K562 (cell line): ENCODE measurements around the gene ATF3. TPM values are rescaled to one million over a fixed set of nuclear protein-coding genes. Genes with fewer than 3 reads are reported as not detected.
"Not testable (repeated sequence)": the region's sequence is repeated elsewhere in the genome, so short reads cannot be mapped to it uniquely, and the experiment has no call there.

ENCODE experiments used
- ATAC-seq: fragments of 200-7000 bp; cut with Tn5 transposase; 3 replicates; pipeline ENCODE4 v1.9.1; 2020; ENCODE audit warnings: moderate library complexity
- BruUV-seq: library from RNA; stranded (reverse); fragments of 400-500 nt; replicated peaks from 2 replicates; lab custom pipeline; 2021; lab: Mats Ljungman, UMichigan
- CTCF ChIA-PET: fragments of 300-600 bp; formaldehyde crosslinking; extraction: SDS; loops from one replicate; lab custom pipeline; 2021; ENCODE audit warnings: low intra/inter-chr PET ratio; lab: Yijun Ruan, JAX
- POLR2A ChIA-PET: fragments of 300-600, 350-650 bp; sonication (Branson Sonifier 250); formaldehyde crosslinking; extraction: SDS; loops from one replicate; lab custom pipeline; 2021; ENCODE audit warnings: antibody characterized with exemption, inconsistent platforms; lab: Yijun Ruan, JAX
- DNase-seq, 4 experiments: peaks; one replicate each; pipeline versions ENCODE4 v3.0.0 to v3.0.0-alpha.2; 2011 to 2018; ENCODE audit warnings: low spot score in 3 of 4, mixed read lengths in 3 of 4; ENCODE audit errors: extremely low read depth in 1 of 4
- FAIRE-seq: peaks from 2 replicates; lab custom pipeline; 2011; peaks lifted over from hg19 to GRCh38; lab: Jason Lieb, UNC
- H2AFZ ChIP-seq: 2 replicates; pipeline ENCODE4 v1.6.0; 2011; ENCODE audit warnings: low read depth, low read length, control low read depth, inconsistent platforms
- H3K27ac ChIP-seq: fragments of 200-600 bp; 3 replicates; pipeline ENCODE4 v1.8.0; 2011; ENCODE audit warnings: low read depth, mild to moderate bottlenecking, control low read depth, inconsistent platforms, low read length, moderate library complexity, mixed read lengths; ENCODE audit errors: extremely low read depth
- H3K27me3 ChIP-seq, 2 experiments: fragments of 300-600 bp in 1 of 2; 2 replicates in 1 of 2; 3 replicates in 1 of 2; pipeline versions ENCODE4 v1.6.0 to v1.8.0; 2011; ENCODE audit warnings: inconsistent platforms in 2 of 2, low read length in 2 of 2, mild to moderate bottlenecking in 1 of 2, mixed read lengths in 1 of 2, moderate library complexity in 1 of 2; ENCODE audit not compliant: control insufficient read depth in 2 of 2, insufficient read depth in 2 of 2
- H3K36me3 ChIP-seq: fragments of 300-600 bp; 3 replicates; pipeline ENCODE4 v1.8.0; 2011; ENCODE audit warnings: mild to moderate bottlenecking, low read length, inconsistent platforms; ENCODE audit not compliant: control insufficient read depth, insufficient read depth
- H3K4me1 ChIP-seq, 2 experiments: fragments of 200-600 bp in 1 of 2; replicated peaks in 1 of 2; 2 replicates in 1 of 2; 3 replicates in 1 of 2; pipeline versions ENCODE4 v1.5.1 to v1.8.0; 2011; ENCODE audit warnings: inconsistent platforms in 2 of 2, low read length in 2 of 2, mild to moderate bottlenecking in 1 of 2, mixed read lengths in 1 of 2, moderate library complexity in 1 of 2; ENCODE audit not compliant: control insufficient read depth in 2 of 2, insufficient read depth in 2 of 2
- H3K4me2 ChIP-seq: 2 replicates; pipeline ENCODE4 v1.6.1; 2011; ENCODE audit warnings: low read length, control low read depth, inconsistent platforms, mixed read lengths; ENCODE audit not compliant: insufficient read depth
- H3K4me3 ChIP-seq: fragments of 200-600 bp; sonication (generic), shearing (Covaris generic); 2 replicates; pipeline ENCODE4 v1.5.1; 2016; ENCODE audit warnings: control low read depth, inconsistent platforms
- H3K79me2 ChIP-seq: fragments of 200-600 bp; 3 replicates; pipeline ENCODE4 v1.8.0; 2011; ENCODE audit warnings: low read length, inconsistent platforms; ENCODE audit not compliant: control insufficient read depth, insufficient read depth
- H3K9ac ChIP-seq, 2 experiments: 2 replicates each; pipeline versions ENCODE4 v1.6.0 to v1.6.1; 2011; ENCODE audit warnings: low read depth in 2 of 2, low read length in 2 of 2, control low read depth in 1 of 2, inconsistent platforms in 1 of 2, mild to moderate bottlenecking in 1 of 2, mixed read lengths in 1 of 2; ENCODE audit not compliant: insufficient read depth in 1 of 2
- H3K9me1 ChIP-seq: one replicate; pipeline ENCODE4 v1.6.0; 2011; ENCODE audit warnings: inconsistent platforms, mild to moderate bottlenecking, low read length, moderate library complexity; ENCODE audit not compliant: control insufficient read depth, insufficient read depth
- H3K9me3 ChIP-seq: replicated peaks from 2 replicates; pipeline ENCODE4 v1.5.1; 2011; ENCODE audit warnings: low read depth, low read length, inconsistent platforms; ENCODE audit not compliant: control insufficient read depth, insufficient read depth
- H4K20me1 ChIP-seq: replicated peaks from 2 replicates; pipeline ENCODE4 v1.6.1; 2011; ENCODE audit warnings: low read length, inconsistent platforms, mixed read lengths; ENCODE audit not compliant: control insufficient read depth, insufficient read depth
- NCOA1 ChIP-seq: fragments of 450-650 bp; IDR thresholded peaks from 2 replicates; pipeline ENCODE4 v1.6.1; 2016; ENCODE audit warnings: low read depth
- ZFX ChIP-seq: sonication (generic); formaldehyde crosslinking; IDR thresholded peaks from 2 replicates; pipeline ENCODE4 v1.8.0; 2022; ENCODE audit warnings: mild to moderate bottlenecking, missing genetic modification reagents, moderate library complexity
- ZNF551 ChIP-seq: fragments of 250-450 bp; sonication (Bioruptor Pico); IDR thresholded peaks from 2 replicates; pipeline ENCODE4 v1.5.0; 2021; ENCODE audit warnings: mild to moderate bottlenecking, moderate library complexity
- WGBS: fragments of 100-300 bp; shearing (Covaris generic); methylation state at CpG from one replicate; pipeline ENCODE4 v1.1.6; 2016; ENCODE audit warnings: low coverage, mixed read lengths; ENCODE audit not compliant: insufficient coverage; ENCODE audit errors: missing lambda C conversion rate; 5-methylcytosine and 5-hydroxymethylcytosine counted together
- in situ Hi-C: fragments of 300-500 bp; cut with MboI; formaldehyde crosslinking; loops from 4 replicates; pipeline ENCODE4 v1.15.0; 2018; ENCODE audit warnings: inconsistent platforms, mixed read lengths
- intact Hi-C: fragments of 100-400 bp; cut with micrococcal nuclease; formaldehyde crosslinking; loops from 2 replicates; pipeline ENCODE4 v1.14.2; 2022
- polyA plus RNA-seq, 8 experiments: library from polyadenylated mRNA; depleted of rRNA in 4 of 8; stranded (reverse) in 5 of 8; unstranded in 3 of 8; fragments of >200 nt; fragmentation: Nextera tagmentation in 2 of 8; fragmentation: Illumina TruSeq in 1 of 8; extraction: Ambion mirVana in 2 of 8; extraction: Trizol in 1 of 8; gene quantifications; 2 replicates each; pipeline versions ENCODE4 v1.2.1 to v1.2.3, GENCODE V29; 2011 to 2014; ENCODE audit warnings: inconsistent platforms in 1 of 8, missing spikeins in 1 of 8
- total RNA-seq, 7 experiments: library from RNA; depleted of rRNA in 6 of 7; stranded (reverse); fragments of >200 nt in 6 of 7; fragmentation: Illumina TruSeq in 2 of 7; extraction: Trizol in 2 of 7; gene quantifications; 2 replicates each; pipeline versions ENCODE4 v1.2.1 to v1.2.3, GENCODE V29; 2011 to 2021; ENCODE audit warnings: low replicate concordance in 1 of 7

The ATF3 gene
- total and polyA plus RNA-seq, 9 of the 15 experiments (the other 6 are each of a cell fraction or from before 2014, with no cell fraction given): 3.5 to 28.2 (median 19.8) TPM

DNA sequence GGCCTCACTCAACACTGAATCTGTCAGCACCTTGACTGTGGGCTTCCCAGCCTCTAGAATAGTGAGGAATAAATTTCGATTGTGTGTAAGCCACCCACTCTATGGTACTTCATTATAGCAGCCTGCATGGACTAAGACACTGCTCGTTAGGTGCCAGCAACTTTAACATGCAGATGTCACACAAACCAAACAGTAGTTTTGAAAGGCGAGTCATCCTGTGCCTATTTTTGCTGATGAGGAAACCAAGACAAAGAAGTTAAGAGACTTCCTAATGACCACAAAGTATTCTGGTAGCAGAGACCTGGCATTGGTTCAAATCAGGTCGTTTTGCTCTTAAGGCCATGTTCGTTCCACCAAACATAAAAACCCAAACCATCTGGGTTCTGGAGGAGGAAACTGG, 48.2 kb downstream of the ATF3 start (continued):
- no peak for TF ChIP-seq ZFX (CRISPR knock-in tag)
- TF ChIP-seq NCOA1: no peak
- TF ChIP-seq ZNF551 (CRISPR knock-in tag): no peak
- TF ChIP-seq, all 486 proteins: peak for 0

DNA sequence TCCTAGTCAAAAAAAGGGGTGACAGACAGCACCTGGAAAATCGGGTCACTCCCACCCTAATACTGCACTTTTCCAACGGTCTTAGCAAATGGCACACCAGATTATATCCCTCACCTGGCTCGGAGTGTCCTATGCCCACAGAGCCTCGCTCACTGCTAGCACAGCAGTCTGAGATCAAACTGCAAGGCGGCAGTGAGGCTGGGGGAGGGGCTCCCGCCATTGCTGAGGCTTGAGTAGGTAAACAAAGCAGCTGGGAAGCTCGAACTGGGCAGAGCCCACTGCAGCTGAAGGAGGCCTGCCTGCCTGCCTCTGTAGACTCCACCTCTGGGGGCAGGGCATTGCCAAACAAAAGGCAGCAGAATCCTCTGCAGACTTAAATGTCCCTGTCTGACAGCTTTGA, 49.7 kb downstream of the ATF3 start:
- H3K4me2 ChIP-seq, H4K20me1 ChIP-seq, in situ Hi-C loops, intact Hi-C loops, H3K4me3 ChIP-seq, H3K9ac ChIP-seq, CTCF ChIA-PET, H2AFZ ChIP-seq, ATAC-seq, H3K9me3 ChIP-seq, BruUV-seq, H3K79me2 ChIP-seq, DNase-seq, FAIRE-seq, H3K27ac ChIP-seq, H3K9me1 ChIP-seq, H3K36me3 ChIP-seq, H3K4me1 ChIP-seq: not testable (repeated sequence)
- peaks cover 7 to 35% of the 10 kb centered on the region in 2 experiments; a peak in 3 of 5 replicates for H3K27me3 ChIP-seq
- 5% methylated on average over 7 of the region's 7 CpGs for WGBS
- POLR2A ChIA-PET: interaction anchor here (1.3 kb wide), 1 partner anchor 44 kb away, joined by 3 read pairs; no protein-coding TSS in a partner anchor
